HTERT RPE-1 (cell line): ENCODE data around the gene SATB1.
"Not testable (repeated sequence)": the region's sequence is repeated elsewhere in the genome, so short reads cannot be mapped to it uniquely, and the experiment has no call there.

Experiments used
- in situ Hi-C: fragments of 300-500 bp; cut with MboI; formaldehyde crosslinking; loops from 4 replicates; pipeline ENCODE4 v1.14.3; 2020; ENCODE audit warnings: low sequenced_read_pairs

The SATB1 gene

GRCh38 chr3:18424729-18425640 is at the start of gene SATB1:
SATB1 (minus strand) TSS chr3:18425339; CDS start chr3:18420967, 4,372 bp downstream.
- in situ Hi-C loops, result no loop called here

- in situ Hi-C loops, result no loop called here
These were observed 49.1 kb upstream of the SATB1 start for GRCh38 chr3:18474202-18474601.

- in situ Hi-C loops, result no loop called here
These were observed 44.6 kb upstream of the SATB1 start for GRCh38 chr3:18469775-18470174.

GRCh38 chr3:18466136-18466535 is 41.0 kb upstream of the SATB1 start:
- in situ Hi-C loops, result no loop called here

GRCh38 chr3:18454766-18455165 is 29.6 kb upstream of the SATB1 start:
- in situ Hi-C loops, result no loop called here

GRCh38 chr3:18449618-18450017 is 24.5 kb upstream of the SATB1 start:
- in situ Hi-C loops, result not testable (repeated sequence)

- in situ Hi-C loops, result no loop called here
These were observed 22.6 kb upstream of the SATB1 start for GRCh38 chr3:18447720-18448119.

- in situ Hi-C loops, result no loop called here
These were observed 21.1 kb upstream of the SATB1 start for GRCh38 chr3:18446149-18446825.

GRCh38 chr3:18445401-18446148 is 20.4 kb upstream of the SATB1 start:
- in situ Hi-C loops, result no loop called here

- in situ Hi-C loops, result no loop called here
These were observed 19.7 kb upstream of the SATB1 start for GRCh38 chr3:18444595-18445400.

GRCh38 chr3:18443665-18444594 is 18.8 kb upstream of the SATB1 start:
- in situ Hi-C loops, result no loop called here

- in situ Hi-C loops, result no loop called here
These were observed 17.9 kb upstream of the SATB1 start for GRCh38 chr3:18442756-18443664.

- in situ Hi-C loops, result no loop called here
These were observed 16.4 kb upstream of the SATB1 start for GRCh38 chr3:18441551-18441950.

- in situ Hi-C loops, result no loop called here
These were observed 15.1 kb upstream of the SATB1 start for GRCh38 chr3:18440066-18440722.

- in situ Hi-C loops, result no loop called here
These were observed 14.1 kb upstream of the SATB1 start for GRCh38 chr3:18439281-18439680.

GRCh38 chr3:18438586-18438985 is 13.4 kb upstream of the SATB1 start:
- in situ Hi-C loops, result no loop called here

GRCh38 chr3:18436213-18436612 is 11.1 kb upstream of the SATB1 start:
- in situ Hi-C loops, result no loop called here

- in situ Hi-C loops, result no loop called here
These were observed 9.6 kb upstream of the SATB1 start for GRCh38 chr3:18434711-18435110.
